Mesodermal cell (in vitro differentiated cells): ENCODE data around the gene INKA1.
"Not testable (repeated sequence)": the region's sequence is repeated elsewhere in the genome, so short reads cannot be mapped to it uniquely, and the experiment has no call there.

Source experiments
- H3K27ac ChIP-seq: 2 replicates; pipeline ENCODE4 v1.7.0; 2013; ENCODE audit warnings: mild to moderate bottlenecking, low read depth, low read length, moderate library complexity; ENCODE audit not compliant: severe bottlenecking
- H3K36me3 ChIP-seq: 2 replicates; pipeline ENCODE4 v1.7.1; 2013; ENCODE audit warnings: mild to moderate bottlenecking, low read length, moderate library complexity; ENCODE audit not compliant: control insufficient read depth, insufficient read depth
- H3K4me1 ChIP-seq: one replicate; pipeline ENCODE4 v1.7.1; 2013; ENCODE audit warnings: mild to moderate bottlenecking, low read length; ENCODE audit not compliant: insufficient read depth, control insufficient read depth, poor library complexity, severe bottlenecking
- H3K4me3 ChIP-seq: 2 replicates; pipeline ENCODE4 v1.7.0; 2013; ENCODE audit warnings: low read length, control low read depth, mild to moderate bottlenecking; ENCODE audit not compliant: insufficient read depth, poor library complexity, severe bottlenecking; ENCODE audit errors: extremely low read depth
- H3K9me3 ChIP-seq: 2 replicates; pipeline ENCODE4 v1.7.1; 2013; ENCODE audit warnings: mild to moderate bottlenecking, low read length, moderate library complexity; ENCODE audit not compliant: control insufficient read depth
- WGBS, 2 experiments: methylation state at CpG; one replicate each; pipeline ENCODE4 v1.1.5; 2013; ENCODE audit warnings: missing lambda C conversion rate in 2 of 2; ENCODE audit not compliant: insufficient coverage in 2 of 2; 5-methylcytosine and 5-hydroxymethylcytosine counted together

INKA1 gene

GRCh38 chr3:49813497-49814174 lies 10.6 kb downstream of the INKA1 start, which contains the start of gene UBA7:
TSS of gene UBA7 (minus strand) at chr3:49813953. CDS start at chr3:49813787, 166 bp downstream.
- no peak within 1 kb of the TSS for H3K4me3 ChIP-seq
- no peaks in the 10 kb centered on the region for H3K4me1 ChIP-seq
- H3K27ac ChIP-seq = no peak within 1 kb of the TSS
- no peaks in the 10 kb centered on the region for H3K9me3 ChIP-seq
- WGBS, 2 experiments = 90 to 91% methylated on average over 7 to 8 of the region's 9 CpGs
- H3K36me3 ChIP-seq = no peaks in the 10 kb centered on the region

GRCh38 chr3:49823131-49823530 lies 20.1 kb downstream of the INKA1 start:
- H3K4me1 ChIP-seq, H3K27ac ChIP-seq, H3K36me3 ChIP-seq, H3K4me3 ChIP-seq, H3K9me3 ChIP-seq: not testable (repeated sequence)
- 93% methylated on average over 2 of the region's 3 CpGs for WGBS, 2 experiments

- H3K27ac ChIP-seq = peak overlapping the region; percentile 43
- 81 to 89% methylated on average over 3 to 4 of the region's 6 CpGs for WGBS, 2 experiments
- no peak overlapping the region for H3K4me3 ChIP-seq
- H3K9me3 ChIP-seq = no peaks in the 10 kb centered on the region
- H3K36me3 ChIP-seq = peaks cover 24% of the 10 kb centered on the region
- no peaks in the 10 kb centered on the region for H3K4me1 ChIP-seq
Observed at GRCh38 chr3:49826016-49826415, 23.0 kb downstream of the INKA1 start.

- no peaks in the 10 kb centered on the region for H3K9me3 ChIP-seq
- H3K4me3 ChIP-seq = no peak overlapping the region
- WGBS, 2 experiments = 80% methylated on average over 1 of the region's 3 CpGs
- no peaks in the 10 kb centered on the region for H3K4me1 ChIP-seq
- H3K27ac ChIP-seq = no peak overlapping the region
- H3K36me3 ChIP-seq = peaks cover 45% of the 10 kb centered on the region
Observed at GRCh38 chr3:49831341-49831740, 28.3 kb downstream of the INKA1 start.

- H3K4me1 ChIP-seq = no peaks in the 10 kb centered on the region
- H3K4me3 ChIP-seq = no peak overlapping the region
- WGBS, 2 experiments = 27 to 100% methylated on average over 2 to 3 of the region's 6 CpGs
- H3K36me3 ChIP-seq = peaks cover 55% of the 10 kb centered on the region
- H3K9me3 ChIP-seq = no peaks in the 10 kb centered on the region
- no peak overlapping the region for H3K27ac ChIP-seq
Observed at GRCh38 chr3:49839193-49839809, 36.2 kb downstream of the INKA1 start.

- Histone ChIP-seq H3K27ac (no peak overlapping the region), H3K36me3 (peaks cover 65% of the 10 kb centered on the region)
- WGBS, 2 experiments = 82 to 96% methylated on average over 2 of the region's 2 CpGs
Observed at GRCh38 chr3:49840388-49840787, 37.3 kb downstream of the INKA1 start.

GRCh38 chr3:49841126-49841696 lies 38.1 kb downstream of the INKA1 start:
- H3K27ac ChIP-seq = no peak overlapping the region
- H3K4me1 ChIP-seq = no peaks in the 10 kb centered on the region
- H3K36me3 ChIP-seq = peaks cover 69% of the 10 kb centered on the region
- H3K9me3 ChIP-seq = no peaks in the 10 kb centered on the region
- H3K4me3 ChIP-seq = no peak overlapping the region

More at GRCh38 chr3:49840388-49840787, 37.3 kb downstream of the INKA1 start:
- H3K4me3 ChIP-seq = no peak overlapping the region
- H3K4me1 ChIP-seq = no peaks in the 10 kb centered on the region
- no peaks in the 10 kb centered on the region for H3K9me3 ChIP-seq

GRCh38 chr3:49841806-49842205 lies 38.7 kb downstream of the INKA1 start:
- H3K36me3 ChIP-seq = peaks cover 67% of the 10 kb centered on the region
- 94 to 95% methylated on average over 5 of the region's 7 CpGs for WGBS, 2 experiments
- H3K27ac ChIP-seq = no peak overlapping the region
- no peaks in the 10 kb centered on the region for H3K4me1 ChIP-seq
- no peak overlapping the region for H3K4me3 ChIP-seq
- no peaks in the 10 kb centered on the region for H3K9me3 ChIP-seq

- H3K36me3 ChIP-seq = peaks cover 63% of the 10 kb centered on the region
Observed at GRCh38 chr3:49842843-49843517, 39.9 kb downstream of the INKA1 start.

GRCh38 chr3:49844464-49845183 lies 41.6 kb downstream of the INKA1 start:
- Histone ChIP-seq H3K36me3 (peaks cover 56% of the 10 kb centered on the region), H3K4me1 (no peaks in the 10 kb centered on the region), H3K9me3 (no peaks in the 10 kb centered on the region), H3K27ac (no peak overlapping the region), H3K4me3 (no peak overlapping the region)
- WGBS, 2 experiments = 75 to 91% methylated on average over 3 to 5 of the region's 5 CpGs

More at GRCh38 chr3:49842843-49843517, 39.9 kb downstream of the INKA1 start:
- Histone ChIP-seq H3K4me1 (no peaks in the 10 kb centered on the region), H3K9me3 (no peaks in the 10 kb centered on the region), H3K27ac (no peak overlapping the region), H3K4me3 (no peak overlapping the region)
- 83 to 95% methylated on average over 3 of the region's 3 CpGs for WGBS, 2 experiments
